Amniotic stem cell (primary cell): ENCODE data around the gene TEX26.
"Not testable (repeated sequence)": the region's sequence is repeated elsewhere in the genome, so short reads cannot be mapped to it uniquely, and the experiment has no call there.

Experiments used
- DNase-seq: peaks from one replicate; lab custom pipeline; 2025; lab: John Stamatoyannopoulos, UW

The TEX26 gene

DNA sequence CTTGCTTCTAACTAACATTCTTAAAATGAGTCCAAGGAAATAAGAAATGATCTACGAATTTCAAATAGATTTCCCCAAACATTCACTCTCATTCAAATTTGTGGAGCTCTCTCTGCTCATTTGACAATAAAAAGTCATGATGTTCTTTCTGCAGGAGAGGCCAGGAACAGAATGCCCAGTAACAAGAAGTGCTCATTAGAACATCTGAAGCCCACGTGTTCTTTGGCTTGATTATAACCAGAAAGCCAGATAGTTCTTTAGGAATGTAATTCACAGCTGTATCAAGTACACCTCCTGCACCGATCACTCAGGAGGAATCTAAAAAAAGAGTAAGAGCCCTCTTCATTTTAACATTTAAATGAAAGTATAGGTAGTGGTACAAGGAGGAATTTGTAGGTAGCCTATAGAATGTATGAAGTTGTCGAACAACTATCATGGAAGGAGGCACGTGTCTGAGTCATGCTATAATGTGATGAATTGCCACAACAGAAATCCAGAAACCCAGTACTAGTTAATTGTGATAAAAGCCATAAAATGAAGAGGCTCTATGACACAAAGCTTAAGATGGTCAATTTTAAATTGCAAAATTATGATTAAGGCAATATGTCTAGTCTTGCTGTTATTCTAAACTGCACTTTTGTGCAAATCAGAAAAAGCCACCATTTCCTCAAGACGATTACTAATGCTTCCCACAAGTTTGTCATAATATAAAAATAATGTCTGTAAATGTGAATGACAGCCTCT, 13.6 kb upstream of the TEX26 start:
- DNase-seq = no peak

DNA sequence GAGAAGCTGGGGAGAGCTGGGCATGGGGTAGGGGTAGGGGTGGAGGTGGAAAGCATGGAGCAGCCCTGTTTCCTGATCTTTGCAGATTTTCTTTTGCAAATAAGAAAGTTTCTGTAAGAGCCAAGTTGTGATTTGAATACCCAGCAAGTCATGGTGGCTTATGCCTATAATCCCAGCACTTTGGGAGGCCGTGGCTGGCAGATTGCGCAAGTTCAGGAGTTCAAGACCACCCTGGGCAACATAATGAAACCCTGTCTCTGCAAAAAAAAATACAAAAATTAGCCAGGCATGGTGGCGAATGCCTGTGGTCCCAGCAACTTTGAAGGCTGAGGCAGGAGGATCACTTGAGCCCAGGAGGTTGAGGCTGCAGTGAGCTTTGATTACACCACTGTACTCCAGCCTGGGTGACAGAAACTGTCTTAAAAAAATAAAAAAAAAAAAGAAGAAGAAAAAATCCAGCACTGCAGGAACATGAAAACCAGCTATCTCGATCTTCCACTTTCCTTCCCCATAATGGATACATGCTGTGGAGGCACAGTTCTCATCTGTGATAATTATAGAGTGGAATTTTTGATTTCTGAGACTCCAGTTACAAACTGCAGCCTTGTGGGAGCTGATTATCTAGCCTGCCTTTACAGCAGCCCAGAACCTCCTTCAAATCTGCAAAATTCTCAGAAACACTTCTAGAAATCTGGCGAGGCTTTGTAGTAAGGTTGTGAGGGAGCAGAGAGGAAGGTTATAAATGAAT, 12.1 kb upstream of the TEX26 start:
- DNase-seq = no peak

DNA sequence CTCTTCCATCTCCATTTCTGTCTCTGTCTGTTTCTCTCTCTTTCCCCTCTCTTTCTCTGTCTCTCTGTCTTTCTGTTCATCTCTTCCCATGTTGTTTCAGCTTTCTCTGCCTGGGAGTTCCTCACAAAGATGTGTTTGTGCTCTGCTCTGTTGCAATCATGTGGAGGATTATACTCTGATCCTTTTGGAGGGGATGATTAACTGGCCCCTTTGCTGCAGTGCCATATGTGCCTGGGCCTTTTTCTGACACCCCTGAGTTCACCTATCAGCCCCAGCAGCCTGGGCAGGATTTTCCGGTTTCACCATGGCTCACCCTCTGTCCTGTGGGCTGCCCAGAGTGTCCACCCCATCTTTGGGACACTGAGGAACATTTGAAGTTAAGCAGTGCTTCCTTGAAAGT, 9.0 kb upstream of the TEX26 start:
- DNase-seq = no peak

DNA sequence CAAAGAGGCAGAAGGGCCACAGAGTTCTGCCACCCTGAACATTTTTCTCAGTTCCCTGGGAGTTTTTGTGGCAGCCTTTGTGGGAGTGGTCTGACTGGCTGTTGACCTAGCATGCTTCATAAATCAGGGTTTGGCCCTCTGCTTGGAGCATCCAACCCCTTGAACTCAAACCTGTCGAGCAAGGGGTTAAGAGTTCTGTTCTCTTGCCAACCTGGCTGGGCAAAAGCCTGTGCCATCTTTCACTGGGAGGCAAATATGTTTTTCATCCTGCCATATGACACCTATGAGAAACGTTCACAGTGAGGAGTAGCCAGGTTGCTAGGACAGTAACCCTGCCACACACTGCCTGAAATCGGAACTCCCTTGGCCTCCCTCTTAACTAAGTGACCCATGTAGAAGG, 7.7 kb upstream of the TEX26 start:
- DNase-seq = no peak

DNA sequence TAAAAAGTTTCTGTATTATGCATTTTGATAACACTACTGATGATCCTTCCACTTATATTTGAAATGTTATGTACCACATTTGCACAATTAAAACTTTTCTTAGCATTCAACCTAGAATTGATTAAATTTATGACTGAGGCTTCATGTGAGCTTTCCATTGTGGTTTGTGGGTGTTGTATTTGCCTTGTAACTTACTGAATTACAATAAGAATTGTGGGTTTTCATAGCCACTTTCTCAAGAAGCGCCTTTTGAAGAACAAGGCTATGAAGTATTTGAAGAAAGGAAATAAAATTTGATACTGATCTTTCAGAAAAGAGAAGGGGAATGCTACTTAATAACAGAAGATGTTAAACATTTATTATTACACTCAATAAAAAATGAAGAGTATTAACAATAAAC, 7.0 kb upstream of the TEX26 start:
- DNase-seq = no peak

GRCh38 chr13:30926781-30927180, 5.7 kb upstream of the TEX26 start:
- DNase-seq = no peak

GRCh38 chr13:30927188-30927587, 5.3 kb upstream of the TEX26 start:
- DNase-seq = not testable (repeated sequence)

DNA sequence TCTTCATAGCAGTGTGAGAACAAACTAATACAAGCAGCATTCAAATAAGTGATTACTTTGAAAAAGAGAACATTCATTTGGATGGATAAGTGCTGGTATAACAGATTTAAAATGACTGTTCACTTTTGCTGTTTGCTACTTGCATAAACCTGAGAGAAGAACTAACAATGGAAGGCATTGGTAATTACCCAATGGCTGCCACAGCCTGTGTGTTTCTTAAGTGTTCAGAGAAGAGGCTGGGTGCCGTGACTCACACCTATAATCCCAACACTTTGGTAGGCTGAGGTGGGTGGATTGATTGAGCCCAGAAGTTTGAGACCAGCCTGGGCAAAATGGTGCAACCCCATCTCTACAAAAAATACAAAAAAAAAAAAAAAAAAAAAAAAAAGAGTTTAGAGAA, 4.9 kb upstream of the TEX26 start:
- DNase-seq = no peak

- DNase-seq = no peak
These were observed 3.5 kb upstream of the TEX26 start for GRCh38 chr13:30928978-30929377.

GRCh38 chr13:30933354-30933670, 856 bp downstream of the TEX26 start:
- no peak for DNase-seq

DNA sequence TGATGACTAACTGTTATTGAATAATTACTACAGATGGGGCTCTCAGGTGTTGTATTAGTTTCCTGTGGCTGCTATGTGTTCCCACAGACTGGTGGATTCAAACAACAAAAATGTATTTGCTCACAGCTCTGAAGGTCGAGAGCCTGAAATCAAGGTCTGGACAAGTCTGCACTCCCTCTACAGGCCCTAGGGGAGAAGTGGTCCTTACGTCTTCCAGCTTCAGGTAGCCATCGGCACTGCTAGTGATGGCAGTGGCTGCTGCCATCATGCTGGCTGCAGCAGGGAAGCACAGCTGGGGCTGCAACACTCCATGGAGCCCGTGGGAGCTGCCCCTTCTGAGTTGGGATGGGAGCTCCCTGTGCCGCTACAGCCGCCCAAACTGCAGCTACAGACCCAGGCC, 1.9 kb downstream of the TEX26 start:
- DNase-seq = no peak

DNA sequence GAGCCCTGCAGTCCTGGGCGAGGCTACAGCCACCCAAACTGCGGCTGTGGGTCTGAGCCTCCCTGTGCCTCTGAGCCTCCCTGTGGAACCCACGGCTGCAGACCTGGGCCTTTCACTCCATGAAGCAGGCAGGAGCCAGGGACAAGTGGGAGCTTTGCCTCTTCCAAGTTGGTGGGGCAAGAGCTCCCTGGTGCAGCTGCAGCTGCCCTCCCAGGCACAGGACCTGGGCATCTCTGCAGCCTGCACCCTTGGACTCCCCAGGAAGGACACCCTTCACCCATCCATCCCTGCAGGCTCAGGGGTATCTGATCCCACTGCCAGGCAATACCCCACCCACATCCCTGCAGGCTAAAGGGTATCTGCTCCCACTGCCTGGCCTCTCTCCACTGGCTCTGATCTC, 2.3 kb downstream of the TEX26 start:
- no peak for DNase-seq

DNA sequence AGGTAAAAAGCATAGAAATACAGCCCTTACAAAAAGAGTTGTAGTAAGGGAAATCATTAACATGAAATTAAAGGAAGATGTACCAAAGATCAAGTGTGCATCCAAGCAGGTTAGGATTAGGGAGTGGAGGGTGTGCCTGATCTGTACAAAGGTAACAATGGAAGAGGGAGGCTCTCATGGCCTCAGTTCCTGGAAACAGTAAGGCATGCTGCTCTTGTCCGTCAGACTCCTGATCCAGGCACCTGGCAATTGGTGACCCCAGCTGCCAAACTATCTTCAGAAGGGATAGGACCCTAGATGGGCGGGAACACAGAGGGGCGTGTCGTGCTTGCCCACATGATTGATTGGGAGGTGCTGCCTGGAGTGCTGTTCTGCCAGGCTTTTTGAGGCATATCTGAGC, 4.5 kb downstream of the TEX26 start:
- no peak for DNase-seq

GRCh38 chr13:30943881-30944280, 11.4 kb downstream of the TEX26 start:
- DNase-seq = no peak

- DNase-seq = no peak
These were observed 24.9 kb downstream of the TEX26 start for GRCh38 chr13:30957258-30957943.

- DNase-seq = no peak
These were observed 27.2 kb downstream of the TEX26 start for GRCh38 chr13:30959678-30960077.

- no peak for DNase-seq
These were observed 31.3 kb downstream of the TEX26 start for GRCh38 chr13:30963791-30964190.

GRCh38 chr13:30965380-30965779, 32.9 kb downstream of the TEX26 start:
- no peak for DNase-seq

GRCh38 chr13:30966101-30966500, 33.6 kb downstream of the TEX26 start:
- no peak for DNase-seq

- no peak for DNase-seq
These were observed 36.4 kb downstream of the TEX26 start for GRCh38 chr13:30968846-30969245.

GRCh38 chr13:30971575-30971974, 39.1 kb downstream of the TEX26 start:
- DNase-seq = no peak

DNA sequence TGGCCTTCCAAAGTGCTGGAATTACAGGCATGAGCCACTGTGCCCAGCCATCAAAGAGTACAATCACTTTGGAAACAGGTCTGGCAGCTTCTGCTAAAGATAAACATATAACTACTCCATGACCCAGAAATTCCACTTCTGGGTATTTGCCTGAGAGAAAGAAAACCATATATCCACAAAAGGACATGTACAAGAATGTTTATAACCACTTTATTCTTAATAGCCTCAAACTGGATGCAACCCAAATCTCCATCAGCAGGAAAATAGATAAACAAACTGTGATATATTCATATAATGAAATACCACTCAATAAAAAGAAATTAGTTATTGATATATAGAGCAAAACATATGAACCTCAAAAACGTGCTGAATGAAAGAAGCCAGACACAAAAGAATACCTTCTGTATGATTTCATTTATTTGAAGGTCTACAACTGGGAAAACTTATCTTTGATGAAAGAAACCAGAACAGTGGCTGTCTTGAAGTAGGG, 40.5 kb downstream of the TEX26 start:
- no peak for DNase-seq

DNA sequence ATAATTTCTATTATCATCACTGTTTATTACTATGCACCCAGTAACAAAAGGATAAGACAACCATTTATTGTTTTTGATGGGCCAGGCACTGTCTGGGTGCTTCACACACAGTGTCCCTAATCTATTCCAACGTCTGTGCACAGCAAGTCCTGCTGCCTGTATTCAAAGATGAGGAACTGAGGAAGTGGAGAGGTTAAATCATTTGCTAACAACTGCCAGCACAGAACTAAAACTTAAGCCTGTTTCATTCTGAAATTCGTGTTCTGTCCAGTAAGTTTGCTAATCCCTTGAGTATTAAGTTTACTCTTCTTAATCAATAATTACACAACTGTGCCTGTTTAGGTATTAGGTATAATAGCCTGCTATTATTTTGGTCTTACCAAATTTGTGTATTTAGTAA, 41.9 kb downstream of the TEX26 start:
- DNase-seq = no peak
